Smooth muscle cell (in vitro differentiated cells): ENCODE results near the gene ITGA2. TPM values are rescaled to one million over a fixed set of nuclear protein-coding genes. Genes with fewer than 3 reads are reported as not detected.

Source experiments
- DNase-seq: peaks from one replicate; lab custom pipeline; 2025; ENCODE audit not compliant: unreplicated experiment; lab: John Stamatoyannopoulos, UW
- H2AFZ ChIP-seq: fragments of 200-600 bp; sonication (generic); 2 replicates; pipeline ENCODE4 v1.6.0; 2016; ENCODE audit warnings: antibody characterized with exemption, low read depth, mild to moderate bottlenecking
- H3F3A ChIP-seq: fragments of 200-600 bp; sonication (generic); 2 replicates; pipeline ENCODE4 v1.6.0; 2017; ENCODE audit warnings: antibody characterized with exemption, low read depth
- H3K27ac ChIP-seq: fragments of 200-600 bp; sonication (generic); 2 replicates; pipeline ENCODE4 v1.5.1; 2016; ENCODE audit warnings: low read depth, mild to moderate bottlenecking
- H3K27me3 ChIP-seq: fragments of 200-600 bp; sonication (generic); 2 replicates; pipeline ENCODE4 v1.6.1; 2016; ENCODE audit warnings: low read depth, mild to moderate bottlenecking
- H3K36me3 ChIP-seq: fragments of 200-600 bp; sonication (generic); 2 replicates; pipeline ENCODE4 v1.5.1; 2016; ENCODE audit warnings: low read depth
- H3K4me1 ChIP-seq: fragments of 200-600 bp; sonication (generic); 2 replicates; pipeline ENCODE4 v1.5.1; 2016; ENCODE audit warnings: low read depth
- H3K4me2 ChIP-seq: fragments of 200-600 bp; sonication (generic); 2 replicates; pipeline ENCODE4 v1.6.0; 2016; ENCODE audit warnings: mild to moderate bottlenecking
- H3K4me3 ChIP-seq: fragments of 200-600 bp; sonication (generic); 2 replicates; pipeline ENCODE4 v1.5.1; 2016; ENCODE audit warnings: mild to moderate bottlenecking
- H3K79me2 ChIP-seq: fragments of 200-600 bp; sonication (generic); 2 replicates; pipeline ENCODE4 v1.6.0; 2016; ENCODE audit warnings: low read depth, mild to moderate bottlenecking
- H3K9ac ChIP-seq: fragments of 200-600 bp; sonication (generic); 2 replicates; pipeline ENCODE4 v1.6.0; 2016; ENCODE audit warnings: low read depth
- H3K9me3 ChIP-seq: fragments of 200-600 bp; sonication (generic); replicated peaks from 2 replicates; pipeline ENCODE4 v1.5.1; 2016; ENCODE audit warnings: low read depth
- H4K20me1 ChIP-seq: fragments of 200-600 bp; sonication (generic); 2 replicates; pipeline ENCODE4 v1.6.0; 2016; ENCODE audit warnings: low read depth
- CTCF ChIP-seq: fragments of 200-600 bp; sonication (generic); IDR thresholded peaks from 2 replicates; pipeline ENCODE4 v1.5.1; 2017; ENCODE audit warnings: borderline replicate concordance, mild to moderate bottlenecking, antibody characterized with exemption; ENCODE audit not compliant: insufficient read depth, poor library complexity, severe bottlenecking
- WGBS: methylation state at CpG from one replicate; pipeline ENCODE4 v1.1.7; 2016; ENCODE audit warnings: low lambda C conversion rate; 5-methylcytosine and 5-hydroxymethylcytosine counted together
- polyA plus RNA-seq: library from polyadenylated mRNA; unstranded; fragments of >200 nt; fragmentation: Nextera tagmentation; extraction: Ambion mirVana; gene quantifications from 2 replicates; pipeline ENCODE4 v1.2.1, GENCODE V29; 2016
- total RNA-seq: library from RNA; depleted of rRNA; stranded (reverse); fragments of >200 nt; gene quantifications from 2 replicates; pipeline ENCODE4 v1.2.3, GENCODE V29; 2014

ITGA2 gene
- total and polyA plus RNA-seq, 2 experiments from 2014 or later: 1.5 to 19.2 TPM

GRCh38 chr5:53032188-53032587 is 43.0 kb downstream of the ITGA2 start:
- H3K9me3 ChIP-seq: no peaks in the 10 kb centered on the region
- 43% methylated on average over 2 of the region's 2 CpGs for WGBS
- H3K36me3 ChIP-seq: no peaks in the 10 kb centered on the region
- no peaks in the 10 kb centered on the region for H3K79me2 ChIP-seq
- peaks cover 24% of the 10 kb centered on the region for H3F3A ChIP-seq
- no peak overlapping the region for H2AFZ ChIP-seq
- DNase-seq: no peak
- no peak overlapping the region for H3K9ac ChIP-seq
- peak overlapping the region; percentile 76 for H3K4me2 ChIP-seq
- H3K27ac ChIP-seq: peak overlapping the region; percentile 70
- no peak overlapping the region for H3K4me3 ChIP-seq
- H3K27me3 ChIP-seq: no peaks in the 10 kb centered on the region
- no peaks in the 10 kb centered on the region for H4K20me1 ChIP-seq
- no peak for TF ChIP-seq CTCF
- H3K4me1 ChIP-seq: peaks cover 12% of the 10 kb centered on the region

- Histone ChIP-seq H3K27me3 (no peaks in the 10 kb centered on the region), H3K27ac (no peak overlapping the region), H2AFZ (no peak overlapping the region), H4K20me1 (no peaks in the 10 kb centered on the region), H3K4me2 (no peak overlapping the region), H3K9me3 (no peaks in the 10 kb centered on the region), H3F3A (peaks cover 28% of the 10 kb centered on the region), H3K4me3 (no peak overlapping the region), H3K36me3 (no peaks in the 10 kb centered on the region), H3K79me2 (no peaks in the 10 kb centered on the region), H3K9ac (no peak overlapping the region), H3K4me1 (peaks cover 16% of the 10 kb centered on the region)
- no peak for TF ChIP-seq CTCF
- DNase-seq: no peak
Measured at GRCh38 chr5:53034832-53035231, 45.7 kb downstream of the ITGA2 start.

- DNase-seq: no peak
- Histone ChIP-seq H3K4me1 (peaks cover 16% of the 10 kb centered on the region), H3K9ac (no peak overlapping the region), H3K9me3 (no peaks in the 10 kb centered on the region), H2AFZ (no peak overlapping the region), H3K4me2 (no peak overlapping the region), H3F3A (peaks cover 26% of the 10 kb centered on the region), H3K27me3 (no peaks in the 10 kb centered on the region), H3K4me3 (no peak overlapping the region), H3K27ac (peak overlapping the region; percentile 78), H3K36me3 (no peaks in the 10 kb centered on the region), H3K79me2 (no peaks in the 10 kb centered on the region), H4K20me1 (no peaks in the 10 kb centered on the region)
- 24% methylated on average over 2 of the region's 2 CpGs for WGBS
- peak; percentile 35 for TF ChIP-seq CTCF
Measured at GRCh38 chr5:53035868-53036381, 46.8 kb downstream of the ITGA2 start.

- H3K4me1 ChIP-seq: peaks cover 11% of the 10 kb centered on the region
- H4K20me1 ChIP-seq: no peaks in the 10 kb centered on the region
- no peak overlapping the region for H3K4me3 ChIP-seq
- no peaks in the 10 kb centered on the region for H3K36me3 ChIP-seq
- WGBS: 34% methylated on average over 3 of the region's 3 CpGs
- H3K27ac ChIP-seq: peak overlapping the region; percentile 78
- no peak overlapping the region for H2AFZ ChIP-seq
- H3K4me2 ChIP-seq: peak overlapping the region; percentile 67
- peaks cover 14% of the 10 kb centered on the region for H3F3A ChIP-seq
- no peaks in the 10 kb centered on the region for H3K79me2 ChIP-seq
- H3K27me3 ChIP-seq: no peaks in the 10 kb centered on the region
- TF ChIP-seq CTCF: no peak
- DNase-seq: no peak
- no peaks in the 10 kb centered on the region for H3K9me3 ChIP-seq
- peak overlapping the region; percentile 42 for H3K9ac ChIP-seq
Measured at GRCh38 chr5:53037141-53037859, 48.1 kb downstream of the ITGA2 start.
